K562 (cell line): ENCODE measurements around the gene SCEL. TPM values are rescaled to one million over a fixed set of nuclear protein-coding genes. Genes with fewer than 3 reads are reported as not detected.

Experiments used
- ATAC-seq: fragments of 200-7000 bp; cut with Tn5 transposase; 3 replicates; pipeline ENCODE4 v1.9.1; 2020; ENCODE audit warnings: moderate library complexity
- BruUV-seq: library from RNA; stranded (reverse); fragments of 400-500 nt; replicated peaks from 2 replicates; lab custom pipeline; 2021; lab: Mats Ljungman, UMichigan
- CTCF ChIA-PET: fragments of 300-600 bp; formaldehyde crosslinking; extraction: SDS; loops from one replicate; lab custom pipeline; 2021; ENCODE audit warnings: low intra/inter-chr PET ratio; lab: Yijun Ruan, JAX
- POLR2A ChIA-PET: fragments of 300-600, 350-650 bp; sonication (Branson Sonifier 250); formaldehyde crosslinking; extraction: SDS; loops from one replicate; lab custom pipeline; 2021; ENCODE audit warnings: antibody characterized with exemption, inconsistent platforms; lab: Yijun Ruan, JAX
- DNase-seq, 4 experiments: peaks; one replicate each; pipeline versions ENCODE4 v3.0.0 to v3.0.0-alpha.2; 2011 to 2018; ENCODE audit warnings: low spot score in 3 of 4, mixed read lengths in 3 of 4; ENCODE audit errors: extremely low read depth in 1 of 4
- FAIRE-seq: peaks from 2 replicates; lab custom pipeline; 2011; peaks lifted over from hg19 to GRCh38; lab: Jason Lieb, UNC
- H2AFZ ChIP-seq: 2 replicates; pipeline ENCODE4 v1.6.0; 2011; ENCODE audit warnings: low read depth, low read length, control low read depth, inconsistent platforms
- H3K27ac ChIP-seq: fragments of 200-600 bp; 3 replicates; pipeline ENCODE4 v1.8.0; 2011; ENCODE audit warnings: low read depth, mild to moderate bottlenecking, control low read depth, inconsistent platforms, low read length, moderate library complexity, mixed read lengths; ENCODE audit errors: extremely low read depth
- H3K27me3 ChIP-seq, 2 experiments: fragments of 300-600 bp in 1 of 2; 2 replicates in 1 of 2; 3 replicates in 1 of 2; pipeline versions ENCODE4 v1.6.0 to v1.8.0; 2011; ENCODE audit warnings: inconsistent platforms in 2 of 2, low read length in 2 of 2, mild to moderate bottlenecking in 1 of 2, mixed read lengths in 1 of 2, moderate library complexity in 1 of 2; ENCODE audit not compliant: control insufficient read depth in 2 of 2, insufficient read depth in 2 of 2
- H3K36me3 ChIP-seq: fragments of 300-600 bp; 3 replicates; pipeline ENCODE4 v1.8.0; 2011; ENCODE audit warnings: mild to moderate bottlenecking, low read length, inconsistent platforms; ENCODE audit not compliant: control insufficient read depth, insufficient read depth
- H3K4me1 ChIP-seq, 2 experiments: fragments of 200-600 bp in 1 of 2; replicated peaks in 1 of 2; 2 replicates in 1 of 2; 3 replicates in 1 of 2; pipeline versions ENCODE4 v1.5.1 to v1.8.0; 2011; ENCODE audit warnings: inconsistent platforms in 2 of 2, low read length in 2 of 2, mild to moderate bottlenecking in 1 of 2, mixed read lengths in 1 of 2, moderate library complexity in 1 of 2; ENCODE audit not compliant: control insufficient read depth in 2 of 2, insufficient read depth in 2 of 2
- H3K4me2 ChIP-seq: 2 replicates; pipeline ENCODE4 v1.6.1; 2011; ENCODE audit warnings: low read length, control low read depth, inconsistent platforms, mixed read lengths; ENCODE audit not compliant: insufficient read depth
- H3K4me3 ChIP-seq: fragments of 200-600 bp; sonication (generic), shearing (Covaris generic); 2 replicates; pipeline ENCODE4 v1.5.1; 2016; ENCODE audit warnings: control low read depth, inconsistent platforms
- H3K79me2 ChIP-seq: fragments of 200-600 bp; 3 replicates; pipeline ENCODE4 v1.8.0; 2011; ENCODE audit warnings: low read length, inconsistent platforms; ENCODE audit not compliant: control insufficient read depth, insufficient read depth
- H3K9ac ChIP-seq, 2 experiments: 2 replicates each; pipeline versions ENCODE4 v1.6.0 to v1.6.1; 2011; ENCODE audit warnings: low read depth in 2 of 2, low read length in 2 of 2, control low read depth in 1 of 2, inconsistent platforms in 1 of 2, mild to moderate bottlenecking in 1 of 2, mixed read lengths in 1 of 2; ENCODE audit not compliant: insufficient read depth in 1 of 2
- H3K9me1 ChIP-seq: one replicate; pipeline ENCODE4 v1.6.0; 2011; ENCODE audit warnings: inconsistent platforms, mild to moderate bottlenecking, low read length, moderate library complexity; ENCODE audit not compliant: control insufficient read depth, insufficient read depth
- H3K9me3 ChIP-seq: replicated peaks from 2 replicates; pipeline ENCODE4 v1.5.1; 2011; ENCODE audit warnings: low read depth, low read length, inconsistent platforms; ENCODE audit not compliant: control insufficient read depth, insufficient read depth
- H4K20me1 ChIP-seq: replicated peaks from 2 replicates; pipeline ENCODE4 v1.6.1; 2011; ENCODE audit warnings: low read length, inconsistent platforms, mixed read lengths; ENCODE audit not compliant: control insufficient read depth, insufficient read depth
- HDAC8 ChIP-seq: fragments of 450-650 bp; IDR thresholded peaks from 2 replicates; pipeline ENCODE4 v1.6.1; 2016; ENCODE audit warnings: mild to moderate bottlenecking, missing genetic modification characterization, moderate library complexity, missing compliant biosample characterization
- KLF13 ChIP-seq: fragments of 450-650 bp; IDR thresholded peaks from 2 replicates; pipeline ENCODE4 v1.6.1; 2016; ENCODE audit warnings: missing genetic modification characterization, low read depth, mild to moderate bottlenecking, missing compliant biosample characterization, moderate library complexity, borderline replicate concordance
- MBD2 ChIP-seq: sonication (generic); IDR thresholded peaks from 2 replicates; pipeline ENCODE4 v1.6.1; 2016; ENCODE audit warnings: low read depth, borderline replicate concordance
- NFIC ChIP-seq: fragments of 450-650 bp; IDR thresholded peaks from 2 replicates; pipeline ENCODE4 v1.6.1; 2017; ENCODE audit warnings: mild to moderate bottlenecking, inconsistent platforms
- RBM39 ChIP-seq: fragments of 200-400 bp; formaldehyde crosslinking; optimal IDR thresholded peaks from 2 replicates; pipeline ENCODE3; 2018; ENCODE audit warnings: low read depth, low read length
- ZFX ChIP-seq: sonication (generic); formaldehyde crosslinking; IDR thresholded peaks from 2 replicates; pipeline ENCODE4 v1.8.0; 2022; ENCODE audit warnings: mild to moderate bottlenecking, missing genetic modification reagents, moderate library complexity
- ZNF57 ChIP-seq: fragments of 450-650 bp; formaldehyde crosslinking; IDR thresholded peaks from 2 replicates; pipeline ENCODE4 v1.4.0; 2020; ENCODE audit warnings: mild to moderate bottlenecking, moderate library complexity
- WGBS: fragments of 100-300 bp; shearing (Covaris generic); methylation state at CpG from one replicate; pipeline ENCODE4 v1.1.6; 2016; ENCODE audit warnings: low coverage, mixed read lengths; ENCODE audit not compliant: insufficient coverage; ENCODE audit errors: missing lambda C conversion rate; 5-methylcytosine and 5-hydroxymethylcytosine counted together
- in situ Hi-C: fragments of 300-500 bp; cut with MboI; formaldehyde crosslinking; loops from 4 replicates; pipeline ENCODE4 v1.15.0; 2018; ENCODE audit warnings: inconsistent platforms, mixed read lengths
- intact Hi-C: fragments of 100-400 bp; cut with micrococcal nuclease; formaldehyde crosslinking; loops from 2 replicates; pipeline ENCODE4 v1.14.2; 2022
- polyA plus RNA-seq, 8 experiments: library from polyadenylated mRNA; depleted of rRNA in 4 of 8; stranded (reverse) in 5 of 8; unstranded in 3 of 8; fragments of >200 nt; fragmentation: Nextera tagmentation in 2 of 8; fragmentation: Illumina TruSeq in 1 of 8; extraction: Ambion mirVana in 2 of 8; extraction: Trizol in 1 of 8; gene quantifications; 2 replicates each; pipeline versions ENCODE4 v1.2.1 to v1.2.3, GENCODE V29; 2011 to 2014; ENCODE audit warnings: inconsistent platforms in 1 of 8, missing spikeins in 1 of 8
- total RNA-seq, 7 experiments: library from RNA; depleted of rRNA in 6 of 7; stranded (reverse); fragments of >200 nt in 6 of 7; fragmentation: Illumina TruSeq in 2 of 7; extraction: Trizol in 2 of 7; gene quantifications; 2 replicates each; pipeline versions ENCODE4 v1.2.1 to v1.2.3, GENCODE V29; 2011 to 2021; ENCODE audit warnings: low replicate concordance in 1 of 7
- TF ChIP-seq, protein P1 (sequence below): fragments of 250-450 bp; sonication (Bioruptor Pico); IDR thresholded peaks from 2 replicates; pipeline ENCODE4 v1.4.0; 2020; ENCODE audit warnings: borderline replicate concordance

The SCEL gene
- total and polyA plus RNA-seq, 9 of the 15 experiments (the other 6 are each of a cell fraction or from before 2014, with no cell fraction given): not detected

DNA sequence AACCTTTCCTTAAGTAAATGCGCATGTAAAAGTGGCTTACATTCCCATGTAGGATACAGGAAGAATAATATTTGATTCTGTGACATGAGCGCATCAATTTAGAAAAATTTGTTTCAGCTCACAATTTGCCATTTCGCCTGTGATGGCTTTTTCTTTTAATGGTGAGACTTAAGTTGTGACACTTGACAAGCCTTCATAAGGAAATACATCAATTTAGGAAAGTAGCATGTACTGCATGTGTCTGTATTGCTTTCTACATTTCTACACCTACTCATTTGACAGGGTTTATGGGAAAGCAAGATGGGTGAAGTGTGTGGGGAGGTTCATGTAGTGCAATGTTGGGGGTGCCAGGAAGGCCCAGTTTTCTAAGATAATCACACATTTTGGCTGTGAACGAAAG is 12.1 kb upstream of the SCEL start:
- CTCF ChIA-PET: no interaction called here
- Histone ChIP-seq H4K20me1 (no peaks in the 10 kb centered on the region), H2AFZ (no peak overlapping the region), H3K4me1 (no peaks in the 10 kb centered on the region), H3K27me3 (no peaks in the 10 kb centered on the region), H3K27ac (no peak overlapping the region), H3K9me1 (no peaks in the 10 kb centered on the region), H3K4me3 (no peak overlapping the region), H3K79me2 (no peaks in the 10 kb centered on the region), H3K9me3 (no peaks in the 10 kb centered on the region), H3K4me2 (no peak overlapping the region), H3K36me3 (no peaks in the 10 kb centered on the region), H3K9ac (no peak overlapping the region)
- in situ Hi-C loops: no loop called here
- DNase-seq (no peak), ATAC-seq (no peak), FAIRE-seq (no peak)
- WGBS: 4% methylated on average over 4 of the region's 4 CpGs
- BruUV-seq: no TSS peak
- TF ChIP-seq HDAC8 (tag): no peak
- no peak for TF ChIP-seq MBD2
- no peak for TF ChIP-seq RBM39
- TF ChIP-seq ZNF57 (CRISPR knock-in tag): no peak
- intact Hi-C loops: no loop called here
- POLR2A ChIA-PET: no interaction called here

DNA sequence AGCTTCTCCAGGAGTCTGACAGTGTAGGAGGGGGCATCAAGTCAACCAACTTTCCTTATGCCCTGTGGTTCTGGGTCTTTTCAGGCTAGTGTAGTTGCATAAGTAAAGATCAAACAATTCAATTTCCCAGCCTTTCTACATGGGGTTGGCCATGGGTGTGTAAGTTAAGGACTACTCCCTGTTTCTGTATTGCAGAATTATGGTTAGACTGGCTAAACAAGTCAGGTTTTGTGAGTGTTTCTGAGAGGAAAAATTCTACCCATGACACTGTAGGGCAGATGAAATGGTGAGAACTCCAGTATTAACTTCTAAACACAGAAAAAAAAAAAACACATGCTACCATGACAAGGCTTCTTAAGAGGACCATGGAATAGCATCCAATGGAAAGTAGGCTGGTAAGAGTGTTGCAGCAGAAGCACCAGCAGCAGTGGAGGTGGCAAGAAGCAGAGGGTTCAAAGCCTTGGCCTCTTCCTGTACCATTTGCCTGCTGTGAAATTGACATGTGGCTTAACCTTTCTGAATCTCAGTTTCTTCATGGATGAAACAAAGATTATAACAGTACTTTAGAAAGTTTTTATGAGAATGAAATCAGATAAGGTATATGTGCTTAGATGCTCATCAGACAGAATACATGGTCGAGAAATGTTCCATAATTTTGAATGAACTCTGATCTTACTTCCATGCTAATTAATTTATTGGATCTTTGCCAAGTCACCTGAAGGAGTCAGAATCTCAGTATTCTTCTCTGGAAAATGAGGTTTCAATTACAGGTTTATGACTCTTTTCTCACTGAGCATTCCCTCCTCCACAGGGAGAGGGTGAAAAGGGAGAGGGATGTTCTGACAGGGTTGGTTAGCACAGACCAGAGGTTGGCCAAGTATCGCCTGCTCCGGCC is 11.4 kb upstream of the SCEL start:
- WGBS: 0% methylated on average over 1 of the region's 3 CpGs
- no peaks in the 10 kb centered on the region for H3K9me3 ChIP-seq
- H3K9me1 ChIP-seq: no peaks in the 10 kb centered on the region
- in situ Hi-C loops (no loop called here), intact Hi-C loops (no loop called here)
- DNase-seq (no peak), ATAC-seq (no peak), FAIRE-seq (no peak)
- ChIA-PET CTCF (no interaction called here), POLR2A (no interaction called here)
- H4K20me1 ChIP-seq: no peaks in the 10 kb centered on the region
- H3K4me1 ChIP-seq: no peaks in the 10 kb centered on the region
- no peak overlapping the region for H3K4me3 ChIP-seq
- H3K9ac ChIP-seq: no peak overlapping the region
- TF ChIP-seq, protein P1, sequence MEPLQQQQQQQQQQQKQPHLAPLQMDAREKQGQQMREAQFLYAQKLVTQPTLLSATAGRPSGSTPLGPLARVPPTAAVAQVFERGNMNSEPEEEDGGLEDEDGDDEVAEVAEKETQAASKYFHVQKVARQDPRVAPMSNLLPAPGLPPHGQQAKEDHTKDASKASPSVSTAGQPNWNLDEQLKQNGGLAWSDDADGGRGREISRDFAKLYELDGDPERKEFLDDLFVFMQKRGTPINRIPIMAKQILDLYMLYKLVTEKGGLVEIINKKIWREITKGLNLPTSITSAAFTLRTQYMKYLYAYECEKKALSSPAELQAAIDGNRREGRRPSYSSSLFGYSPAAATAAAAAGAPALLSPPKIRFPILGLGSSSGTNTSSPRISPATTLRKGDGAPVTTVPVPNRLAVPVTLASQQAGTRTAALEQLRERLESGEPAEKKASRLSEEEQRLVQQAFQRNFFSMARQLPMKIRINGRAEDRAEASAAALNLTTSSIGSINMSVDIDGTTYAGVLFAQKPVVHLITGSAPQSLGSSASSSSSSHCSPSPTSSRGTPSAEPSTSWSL: no peak
- peak; percentile 68 for TF ChIP-seq NFIC
- TF ChIP-seq KLF13 (tag): no peak
- TF ChIP-seq ZFX (CRISPR knock-in tag): no peak
- H3K27me3 ChIP-seq: no peaks in the 10 kb centered on the region
- no peak overlapping the region for H3K27ac ChIP-seq
- no TSS peak for BruUV-seq
- no peaks in the 10 kb centered on the region for H3K79me2 ChIP-seq
- no peak overlapping the region for H3K4me2 ChIP-seq
- no peak overlapping the region for H2AFZ ChIP-seq
- H3K36me3 ChIP-seq: no peaks in the 10 kb centered on the region
